GM12875 (cell line): ENCODE measurements around the gene THADA.
"Not testable (repeated sequence)": the region's sequence is repeated elsewhere in the genome, so short reads cannot be mapped to it uniquely, and the experiment has no call there.

ENCODE experiments used
- H3K4me3 ChIP-seq: one replicate; pipeline ENCODE4 v1.5.1; 2011; ENCODE audit warnings: low read depth, low read length, control low read depth
- TF ChIP-seq, protein P1 (sequence below): IDR thresholded peaks from 2 replicates; pipeline ENCODE4 v1.5.1; 2011; ENCODE audit warnings: low read depth, mild to moderate bottlenecking, control low read depth, inconsistent platforms, low read length, moderate library complexity, borderline replicate concordance; ENCODE audit not compliant: insufficient read depth

Gene THADA

DNA sequence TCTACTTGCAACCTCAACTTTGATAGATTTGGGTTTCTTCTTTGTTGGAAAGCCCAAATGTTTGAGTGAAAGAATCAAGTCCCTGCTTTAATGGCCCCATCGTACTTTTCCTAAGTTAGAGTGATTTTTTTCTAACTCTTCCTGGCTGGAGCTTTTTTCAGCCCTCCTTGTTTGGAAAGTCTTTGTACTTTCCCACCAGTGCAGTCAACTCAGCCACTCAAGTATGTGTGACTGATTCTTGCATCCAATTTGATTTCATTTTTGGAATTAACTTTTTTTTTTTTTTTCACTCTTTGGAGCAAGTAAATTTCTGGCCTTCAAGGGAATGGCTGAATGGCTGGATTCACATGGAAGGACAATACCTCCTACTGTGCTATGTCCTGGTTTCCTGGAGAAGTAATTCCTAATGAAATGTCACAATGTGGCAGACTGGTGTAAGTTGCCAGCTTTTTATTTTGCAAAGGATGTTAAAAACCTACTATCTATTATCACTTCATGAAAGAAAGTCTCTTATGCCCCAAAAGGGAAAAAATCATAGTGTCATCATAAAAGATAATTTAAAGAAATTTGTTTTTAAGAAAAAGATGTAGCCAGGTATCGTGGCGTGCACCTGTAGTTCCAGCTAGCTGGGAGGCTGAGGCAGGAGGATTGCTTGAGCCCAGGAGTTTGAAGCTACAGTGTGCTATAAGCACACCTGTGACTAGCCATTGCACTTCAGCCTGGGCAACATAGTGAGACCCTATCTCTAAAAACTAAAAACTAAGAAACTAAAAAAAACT is 293.5 kb downstream of the THADA start:
- no peak overlapping the region for H3K4me3 ChIP-seq
- TF ChIP-seq, protein P1, sequence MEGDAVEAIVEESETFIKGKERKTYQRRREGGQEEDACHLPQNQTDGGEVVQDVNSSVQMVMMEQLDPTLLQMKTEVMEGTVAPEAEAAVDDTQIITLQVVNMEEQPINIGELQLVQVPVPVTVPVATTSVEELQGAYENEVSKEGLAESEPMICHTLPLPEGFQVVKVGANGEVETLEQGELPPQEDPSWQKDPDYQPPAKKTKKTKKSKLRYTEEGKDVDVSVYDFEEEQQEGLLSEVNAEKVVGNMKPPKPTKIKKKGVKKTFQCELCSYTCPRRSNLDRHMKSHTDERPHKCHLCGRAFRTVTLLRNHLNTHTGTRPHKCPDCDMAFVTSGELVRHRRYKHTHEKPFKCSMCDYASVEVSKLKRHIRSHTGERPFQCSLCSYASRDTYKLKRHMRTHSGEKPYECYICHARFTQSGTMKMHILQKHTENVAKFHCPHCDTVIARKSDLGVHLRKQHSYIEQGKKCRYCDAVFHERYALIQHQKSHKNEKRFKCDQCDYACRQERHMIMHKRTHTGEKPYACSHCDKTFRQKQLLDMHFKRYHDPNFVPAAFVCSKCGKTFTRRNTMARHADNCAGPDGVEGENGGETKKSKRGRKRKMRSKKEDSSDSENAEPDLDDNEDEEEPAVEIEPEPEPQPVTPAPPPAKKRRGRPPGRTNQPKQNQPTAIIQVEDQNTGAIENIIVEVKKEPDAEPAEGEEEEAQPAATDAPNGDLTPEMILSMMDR: no peak

- TF ChIP-seq, protein P1: no peak
- no peak overlapping the region for H3K4me3 ChIP-seq
These were observed 294.9 kb downstream of the THADA start for GRCh38 chr2:43300781-43301583.

GRCh38 chr2:43300222-43300621 is 295.6 kb downstream of the THADA start:
- TF ChIP-seq, protein P1: no peak
- no peak overlapping the region for H3K4me3 ChIP-seq

DNA sequence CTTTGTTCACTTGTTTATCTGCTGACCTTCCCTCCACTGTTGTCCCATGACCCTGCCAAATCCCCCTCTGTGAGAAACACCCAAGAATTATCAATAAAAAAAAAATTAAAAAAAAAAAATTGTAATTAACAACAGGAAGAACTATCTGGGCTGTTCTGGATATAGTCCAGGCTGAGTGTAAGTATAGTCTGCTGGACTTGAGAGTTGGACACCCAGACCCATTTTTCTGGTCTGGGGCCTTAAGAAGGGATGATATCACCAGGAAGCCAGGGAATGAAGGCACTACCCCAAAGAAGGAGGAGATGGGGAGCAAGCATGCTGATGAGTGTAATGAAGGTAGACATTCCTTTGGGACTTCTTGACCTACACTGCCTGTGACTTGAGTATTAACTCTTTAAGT is 297.3 kb downstream of the THADA start:
- H3K4me3 ChIP-seq: no peak overlapping the region
- TF ChIP-seq, protein P1: no peak

- H3K4me3 ChIP-seq: not testable (repeated sequence)
These were observed 298.1 kb downstream of the THADA start for GRCh38 chr2:43297740-43298139.

GRCh38 chr2:43294973-43295603 is 300.8 kb downstream of the THADA start:
- H3K4me3 ChIP-seq: no peak overlapping the region
- TF ChIP-seq, protein P1: no peak
